Gastrocnemius medialis (tissue), 4 donors: ENCODE data around the gene CLEC2L. TPM values are rescaled to one million over a fixed set of nuclear protein-coding genes. Genes with fewer than 3 reads are reported as not detected.
A peak's percentile ranks its signal among the peaks of the same experiment; 100 is the strongest.

Experiments
- ATAC-seq, 2 donors: fragments of 150-250 bp; one replicate each; pipeline ENCODE4 v1.9.1; 2016
- DNase-seq, 2 donors: peaks; one replicate each; pipeline ENCODE4 v3.0.0-alpha.2; 2019
- H3K27ac ChIP-seq, 4 donors: fragments of 200-600 bp; sonication (generic); 1 replicate in 1 of 4; 2 replicates in 3 of 4; pipeline ENCODE4 v1.5.1; 2016 to 2018; ENCODE audit warnings: mild to moderate bottlenecking in 2 of 4, moderate library complexity in 1 of 4
- H3K27me3 ChIP-seq, 3 donors: fragments of 200-600 bp; sonication (generic) in 2 of 3; 1 replicate in 1 of 3; 2 replicates in 2 of 3; pipeline versions ENCODE4 v1.5.1 to v1.6.0; 2016 to 2019; ENCODE audit warnings: mild to moderate bottlenecking in 1 of 3, moderate library complexity in 1 of 3
- H3K36me3 ChIP-seq, 2 donors: fragments of 200-600 bp; sonication (generic) in 1 of 2; one replicate each; pipeline ENCODE4 v1.5.1; 2017 to 2018
- H3K4me1 ChIP-seq, 2 donors: fragments of 200-600 bp; sonication (generic) in 1 of 2; one replicate each; pipeline ENCODE4 v1.5.1; 2016 to 2017; ENCODE audit warnings: mild to moderate bottlenecking in 2 of 2
- H3K4me3 ChIP-seq, 4 donors: fragments of 200-600 bp; sonication (generic) in 3 of 4; 1 replicate in 1 of 4; 2 replicates in 3 of 4; pipeline ENCODE4 v1.5.1; 2016 to 2019; ENCODE audit warnings: mild to moderate bottlenecking in 2 of 4
- H3K9me3 ChIP-seq, 3 donors: fragments of 200-600 bp; sonication (generic) in 2 of 3; 1 replicate in 1 of 3; 2 replicates in 2 of 3; pipeline ENCODE4 v1.5.1; 2016 to 2019
- CTCF ChIP-seq, 5 experiments: fragments of 450-650 bp in 3 of 5; fragments of 200-600 bp in 2 of 5; sonication (generic) in 2 of 5; IDR thresholded peaks in 4 of 5; conservative IDR thresholded peaks in 1 of 5; 1 replicate in 4 of 5; 2 replicates in 1 of 5; pipeline ENCODE4 v1.5.1; 2016 to 2019; ENCODE audit warnings: antibody characterized with exemption in 5 of 5, mild to moderate bottlenecking in 3 of 5, moderate library complexity in 3 of 5
- POLR2A ChIP-seq, 2 donors: fragments of 450-650 bp; IDR thresholded peaks; one replicate each; pipeline ENCODE4 v1.6.1; 2017; ENCODE audit warnings: antibody characterized with exemption in 2 of 2, mild to moderate bottlenecking in 2 of 2, moderate library complexity in 2 of 2
- in situ Hi-C, 4 donors: fragments of 200-750 bp; cut with MboI; loops; one replicate each; pipeline versions ENCODE4 v1.15.0 to v1.8.0; 2017; ENCODE audit warnings: low sequenced_read_pairs in 4 of 4
- intact Hi-C: fragments of 100-400 bp; cut with DNase I; formaldehyde crosslinking; loops from one replicate; pipeline ENCODE4 v1.15.1; 2023; ENCODE audit warnings: low total_unique reads
- total RNA-seq, 4 donors: library from RNA; depleted of rRNA; stranded (reverse); fragments of >200 nt; gene quantifications; one replicate each; pipeline versions ENCODE4 v1.1.0 to v1.2.3, GENCODE V29; 2016

CLEC2L gene
- total RNA-seq, 4 donors from 2014 or later, result 0.18 TPM; not detected in 3

GRCh38 chr7:139523968-139524815 is 707 bp downstream of the CLEC2L start:
- DNase-seq, result no peak
- H3K27ac ChIP-seq, result no peak overlapping the region
- H3K36me3 ChIP-seq, result no peaks in the 10 kb centered on the region
- H3K9me3 ChIP-seq, result no peaks in the 10 kb centered on the region
- in situ Hi-C loops, result no loop called here
- ATAC-seq, result no peak
- intact Hi-C loops, result no loop called here
- TF ChIP-seq CTCF (IDR thresholded peaks at IDR 0.05 in 4 of 5, conservative IDR thresholded peaks at IDR 0.05 in 1 of 5), result no peak
- no peak for TF ChIP-seq POLR2A (IDR thresholded peaks at IDR 0.05)
- H3K4me1 ChIP-seq, result no peaks in the 10 kb centered on the region
- peak overlapping the region in 2 of 4 donors; percentile 32 to 33 for H3K4me3 ChIP-seq
- peaks cover 17 to 23% (median 18%) of the 10 kb centered on the region in 3 donors for H3K27me3 ChIP-seq

GRCh38 chr7:139525239-139525638 is 1.8 kb downstream of the CLEC2L start:
- Histone ChIP-seq H3K27ac (no peak overlapping the region), H3K9me3 (no peaks in the 10 kb centered on the region), H3K36me3 (no peaks in the 10 kb centered on the region), H3K27me3 (peaks cover 17 to 23% (median 18%) of the 10 kb centered on the region in 3 donors), H3K4me1 (no peaks in the 10 kb centered on the region), H3K4me3 (no peak overlapping the region)
- in situ Hi-C loops (no loop called here), intact Hi-C loops (no loop called here)
- ATAC-seq (no peak), DNase-seq (no peak)
- TF ChIP-seq POLR2A (IDR thresholded peaks at IDR 0.05) (no peak), CTCF (IDR thresholded peaks at IDR 0.05 in 4 of 5, conservative IDR thresholded peaks at IDR 0.05 in 1 of 5) (no peak)

- Histone ChIP-seq H3K27me3 (peaks cover 17 to 23% (median 18%) of the 10 kb centered on the region in 3 donors), H3K4me1 (no peaks in the 10 kb centered on the region), H3K4me3 (no peak overlapping the region), H3K27ac (no peak overlapping the region), H3K36me3 (no peaks in the 10 kb centered on the region), H3K9me3 (no peaks in the 10 kb centered on the region)
- DNase-seq (no peak), ATAC-seq (no peak)
- intact Hi-C loops, result no loop called here
- TF ChIP-seq POLR2A (IDR thresholded peaks at IDR 0.05) (no peak), CTCF (IDR thresholded peaks at IDR 0.05 in 4 of 5, conservative IDR thresholded peaks at IDR 0.05 in 1 of 5) (no peak)
- in situ Hi-C loops, result no loop called here
Measured at GRCh38 chr7:139525750-139526149, 2.3 kb downstream of the CLEC2L start.

- Histone ChIP-seq H3K9me3 (no peaks in the 10 kb centered on the region), H3K4me3 (no peak overlapping the region), H3K27me3 (peaks cover 9 to 14% (median 11%) of the 10 kb centered on the region in 3 donors), H3K27ac (no peak overlapping the region), H3K4me1 (no peaks in the 10 kb centered on the region), H3K36me3 (no peaks in the 10 kb centered on the region)
- intact Hi-C loops (no loop called here), in situ Hi-C loops (no loop called here)
- no peak for DNase-seq
- ATAC-seq, result no peak
- no peak for TF ChIP-seq POLR2A (IDR thresholded peaks at IDR 0.05)
- TF ChIP-seq CTCF (IDR thresholded peaks at IDR 0.05 in 4 of 5, conservative IDR thresholded peaks at IDR 0.05 in 1 of 5), result no peak
Measured at GRCh38 chr7:139526578-139527544, 3.4 kb downstream of the CLEC2L start.
